ENCODE data around the gene SETD1A.

SETD1A gene

GRCh38 chr16:30976486-30976885 lies 18.9 kb downstream of the SETD1A start:
- no peaks in the 10 kb centered on the region for H3K9me3 ChIP-seq (ENCODE audit: control insufficient read depth in 1 of 2, low read length in 2 of 2)
- H3K4me3 ChIP-seq (ENCODE audit: low read depth in 1 of 2, low read length in 2 of 2): no peak overlapping the region
- H3K27me3 ChIP-seq (ENCODE audit: low read depth, low read length): no peaks in the 10 kb centered on the region
- no peaks in the 10 kb centered on the region for H3K4me1 ChIP-seq (ENCODE audit: control insufficient read depth in 1 of 2, insufficient read depth in 2 of 2, low read length in 2 of 2)
- no peak overlapping the region for H3K27ac ChIP-seq (ENCODE audit: low read length)
- H3K36me3 ChIP-seq (ENCODE audit: control insufficient read depth in 1 of 2, insufficient read depth in 2 of 2, low read length in 2 of 2): peaks cover 42 to 91% of the 10 kb centered on the region in 2 donors

- no peak overlapping the region for H3K4me3 ChIP-seq (ENCODE audit: low read depth in 1 of 2, low read length in 2 of 2)
- no peak overlapping the region for H3K27ac ChIP-seq (ENCODE audit: low read length)
- H3K4me1 ChIP-seq (ENCODE audit: control insufficient read depth in 1 of 2, insufficient read depth in 2 of 2, low read length in 2 of 2): no peaks in the 10 kb centered on the region
- peaks cover 35 to 90% of the 10 kb centered on the region in 2 donors for H3K36me3 ChIP-seq (ENCODE audit: control insufficient read depth in 1 of 2, insufficient read depth in 2 of 2, low read length in 2 of 2)
- H3K27me3 ChIP-seq (ENCODE audit: low read depth, low read length): no peaks in the 10 kb centered on the region
- no peaks in the 10 kb centered on the region for H3K9me3 ChIP-seq (ENCODE audit: control insufficient read depth in 1 of 2, low read length in 2 of 2)
Observed at GRCh38 chr16:30977502-30977901, 19.9 kb downstream of the SETD1A start.

GRCh38 chr16:30979170-30980022 lies 21.8 kb downstream of the SETD1A start:
- H3K36me3 ChIP-seq (ENCODE audit: control insufficient read depth in 1 of 2, insufficient read depth in 2 of 2, low read length in 2 of 2): peaks cover 22 to 89% of the 10 kb centered on the region in 2 donors

GRCh38 chr16:30980023-30980371 lies 22.4 kb downstream of the SETD1A start:
- H3K4me3 ChIP-seq (ENCODE audit: low read depth in 1 of 2, low read length in 2 of 2): no peak overlapping the region
- no peaks in the 10 kb centered on the region for H3K4me1 ChIP-seq (ENCODE audit: control insufficient read depth in 1 of 2, insufficient read depth in 2 of 2, low read length in 2 of 2)
- H3K9me3 ChIP-seq (ENCODE audit: control insufficient read depth in 1 of 2, low read length in 2 of 2): no peaks in the 10 kb centered on the region
- no peaks in the 10 kb centered on the region for H3K27me3 ChIP-seq (ENCODE audit: low read depth, low read length)
- H3K36me3 ChIP-seq (ENCODE audit: control insufficient read depth in 1 of 2, insufficient read depth in 2 of 2, low read length in 2 of 2): peaks cover 21 to 84% of the 10 kb centered on the region in 2 donors
- no peak overlapping the region for H3K27ac ChIP-seq (ENCODE audit: low read length)

More at GRCh38 chr16:30979170-30980022, 21.8 kb downstream of the SETD1A start:
- no peaks in the 10 kb centered on the region for H3K9me3 ChIP-seq (ENCODE audit: control insufficient read depth in 1 of 2, low read length in 2 of 2)
- H3K4me1 ChIP-seq (ENCODE audit: control insufficient read depth in 1 of 2, insufficient read depth in 2 of 2, low read length in 2 of 2): no peaks in the 10 kb centered on the region
- H3K27me3 ChIP-seq (ENCODE audit: low read depth, low read length): no peaks in the 10 kb centered on the region
- H3K27ac ChIP-seq (ENCODE audit: low read length): no peak overlapping the region
- no peak overlapping the region for H3K4me3 ChIP-seq (ENCODE audit: low read depth in 1 of 2, low read length in 2 of 2)

GRCh38 chr16:30980434-30980833 lies 22.9 kb downstream of the SETD1A start:
- Histone ChIP-seq H3K27ac (ENCODE audit: low read length) (no peak overlapping the region), H3K4me1 (ENCODE audit: control insufficient read depth in 1 of 2, insufficient read depth in 2 of 2, low read length in 2 of 2) (peaks cover 0 to 4% of the 10 kb centered on the region in 2 donors), H3K4me3 (ENCODE audit: low read depth in 1 of 2, low read length in 2 of 2) (no peak overlapping the region), H3K27me3 (ENCODE audit: low read depth, low read length) (no peaks in the 10 kb centered on the region), H3K9me3 (ENCODE audit: control insufficient read depth in 1 of 2, low read length in 2 of 2) (no peaks in the 10 kb centered on the region), H3K36me3 (ENCODE audit: control insufficient read depth in 1 of 2, insufficient read depth in 2 of 2, low read length in 2 of 2) (peaks cover 21 to 80% of the 10 kb centered on the region in 2 donors)

- Histone ChIP-seq H3K27me3 (ENCODE audit: low read depth, low read length) (no peaks in the 10 kb centered on the region), H3K4me1 (ENCODE audit: control insufficient read depth in 1 of 2, insufficient read depth in 2 of 2, low read length in 2 of 2) (peaks cover 3 to 9% of the 10 kb centered on the region in 2 donors), H3K4me3 (ENCODE audit: low read depth in 1 of 2, low read length in 2 of 2) (no peak overlapping the region), H3K27ac (ENCODE audit: low read length) (no peak overlapping the region), H3K36me3 (ENCODE audit: control insufficient read depth in 1 of 2, insufficient read depth in 2 of 2, low read length in 2 of 2) (peaks cover 17 to 74% of the 10 kb centered on the region in 2 donors), H3K9me3 (ENCODE audit: control insufficient read depth in 1 of 2, low read length in 2 of 2) (no peaks in the 10 kb centered on the region)
Observed at GRCh38 chr16:30980959-30981358, 23.4 kb downstream of the SETD1A start.

- Histone ChIP-seq H3K27me3 (ENCODE audit: low read depth, low read length) (no peaks in the 10 kb centered on the region), H3K4me3 (ENCODE audit: low read depth in 1 of 2, low read length in 2 of 2) (no peak overlapping the region), H3K27ac (ENCODE audit: low read length) (no peak overlapping the region), H3K9me3 (ENCODE audit: control insufficient read depth in 1 of 2, low read length in 2 of 2) (no peaks in the 10 kb centered on the region), H3K36me3 (ENCODE audit: control insufficient read depth in 1 of 2, insufficient read depth in 2 of 2, low read length in 2 of 2) (peaks cover 16 to 59% of the 10 kb centered on the region in 2 donors), H3K4me1 (ENCODE audit: control insufficient read depth in 1 of 2, insufficient read depth in 2 of 2, low read length in 2 of 2) (peaks cover 4 to 13% of the 10 kb centered on the region in 2 donors)
Observed at GRCh38 chr16:30982548-30983288, 25.2 kb downstream of the SETD1A start.

- Histone ChIP-seq H3K36me3 (ENCODE audit: control insufficient read depth in 1 of 2, insufficient read depth in 2 of 2, low read length in 2 of 2) (peaks cover 14 to 56% of the 10 kb centered on the region in 2 donors), H3K4me1 (ENCODE audit: control insufficient read depth in 1 of 2, insufficient read depth in 2 of 2, low read length in 2 of 2) (peaks cover 4 to 13% of the 10 kb centered on the region in 2 donors), H3K27me3 (ENCODE audit: low read depth, low read length) (no peaks in the 10 kb centered on the region)
Observed at GRCh38 chr16:30983289-30983889, 25.8 kb downstream of the SETD1A start.

GRCh38 chr16:30983898-30984610 lies 26.5 kb downstream of the SETD1A start:
- Histone ChIP-seq H3K27ac (ENCODE audit: low read length) (no peak overlapping the region), H3K27me3 (ENCODE audit: low read depth, low read length) (no peaks in the 10 kb centered on the region), H3K36me3 (ENCODE audit: control insufficient read depth in 1 of 2, insufficient read depth in 2 of 2, low read length in 2 of 2) (peaks cover 9 to 49% of the 10 kb centered on the region in 2 donors), H3K9me3 (ENCODE audit: control insufficient read depth in 1 of 2, low read length in 2 of 2) (no peaks in the 10 kb centered on the region), H3K4me1 (ENCODE audit: control insufficient read depth in 1 of 2, insufficient read depth in 2 of 2, low read length in 2 of 2) (peaks cover 4 to 13% of the 10 kb centered on the region in 2 donors), H3K4me3 (ENCODE audit: low read depth in 1 of 2, low read length in 2 of 2) (no peak overlapping the region)

More at GRCh38 chr16:30983289-30983889, 25.8 kb downstream of the SETD1A start:
- Histone ChIP-seq H3K27ac (ENCODE audit: low read length) (no peak overlapping the region), H3K4me3 (ENCODE audit: low read depth in 1 of 2, low read length in 2 of 2) (no peak overlapping the region), H3K9me3 (ENCODE audit: control insufficient read depth in 1 of 2, low read length in 2 of 2) (no peaks in the 10 kb centered on the region)

- H3K9me3 ChIP-seq (ENCODE audit: control insufficient read depth in 1 of 2, low read length in 2 of 2): no peaks in the 10 kb centered on the region
- H3K4me1 ChIP-seq (ENCODE audit: control insufficient read depth in 1 of 2, insufficient read depth in 2 of 2, low read length in 2 of 2): peaks cover 4 to 13% of the 10 kb centered on the region in 2 donors
- H3K27ac ChIP-seq (ENCODE audit: low read length): peak within 1 kb of the TSS; percentile 21
- peak within 1 kb of the TSS; percentile 57 to 66 for H3K4me3 ChIP-seq (ENCODE audit: low read depth in 1 of 2, low read length in 2 of 2)
- no peaks in the 10 kb centered on the region for H3K27me3 ChIP-seq (ENCODE audit: low read depth, low read length)
- H3K36me3 ChIP-seq (ENCODE audit: control insufficient read depth in 1 of 2, insufficient read depth in 2 of 2, low read length in 2 of 2): peaks cover 9 to 43% of the 10 kb centered on the region in 2 donors
Observed at GRCh38 chr16:30984669-30985400, 27.3 kb downstream of the SETD1A start, which contains the start of gene HSD3B7. HSD3B7 (plus strand) TSS chr16:30985207; CDS start chr16:30985659, 452 bp downstream.

Data from muscle layer of duodenum (tissue), 2 donors.